ENCODE measurements around the gene TMED6.

DNA sequence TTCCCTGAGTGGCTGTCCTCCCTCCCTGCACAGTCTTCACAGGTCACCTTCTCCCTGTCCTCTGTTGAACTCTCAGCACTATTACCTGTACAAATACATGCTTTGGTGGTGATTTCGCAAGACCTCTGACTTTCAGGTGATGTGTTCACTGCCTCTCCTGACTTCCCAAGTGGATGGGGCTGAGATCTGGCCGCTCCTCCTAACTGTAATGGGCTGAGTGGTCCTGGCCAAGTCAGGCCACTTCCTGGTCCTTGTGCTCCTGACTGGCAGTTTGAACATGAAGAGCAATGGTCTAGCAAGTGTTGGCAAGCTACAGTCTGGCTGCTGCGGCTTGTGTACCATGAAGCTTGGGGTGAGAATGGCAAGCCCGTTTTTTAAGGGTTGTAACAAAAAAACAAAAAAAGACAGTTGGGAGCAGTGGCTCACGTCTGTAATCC is 11.7 kb upstream of the TMED6 start:
- TF ChIP-seq, protein P1, sequence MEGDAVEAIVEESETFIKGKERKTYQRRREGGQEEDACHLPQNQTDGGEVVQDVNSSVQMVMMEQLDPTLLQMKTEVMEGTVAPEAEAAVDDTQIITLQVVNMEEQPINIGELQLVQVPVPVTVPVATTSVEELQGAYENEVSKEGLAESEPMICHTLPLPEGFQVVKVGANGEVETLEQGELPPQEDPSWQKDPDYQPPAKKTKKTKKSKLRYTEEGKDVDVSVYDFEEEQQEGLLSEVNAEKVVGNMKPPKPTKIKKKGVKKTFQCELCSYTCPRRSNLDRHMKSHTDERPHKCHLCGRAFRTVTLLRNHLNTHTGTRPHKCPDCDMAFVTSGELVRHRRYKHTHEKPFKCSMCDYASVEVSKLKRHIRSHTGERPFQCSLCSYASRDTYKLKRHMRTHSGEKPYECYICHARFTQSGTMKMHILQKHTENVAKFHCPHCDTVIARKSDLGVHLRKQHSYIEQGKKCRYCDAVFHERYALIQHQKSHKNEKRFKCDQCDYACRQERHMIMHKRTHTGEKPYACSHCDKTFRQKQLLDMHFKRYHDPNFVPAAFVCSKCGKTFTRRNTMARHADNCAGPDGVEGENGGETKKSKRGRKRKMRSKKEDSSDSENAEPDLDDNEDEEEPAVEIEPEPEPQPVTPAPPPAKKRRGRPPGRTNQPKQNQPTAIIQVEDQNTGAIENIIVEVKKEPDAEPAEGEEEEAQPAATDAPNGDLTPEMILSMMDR (IDR thresholded peaks at IDR 0.05; ENCODE audit: low read depth, low read length, poor library complexity, severe bottlenecking) = no peak
- TF ChIP-seq EZH2phosphoT487 (IDR thresholded peaks at IDR 0.05; ENCODE audit: borderline replicate concordance, low read length) = no peak

All from DOHH2 (cell line).